Measurements from ENCODE around the gene HDAC4.

DNA sequence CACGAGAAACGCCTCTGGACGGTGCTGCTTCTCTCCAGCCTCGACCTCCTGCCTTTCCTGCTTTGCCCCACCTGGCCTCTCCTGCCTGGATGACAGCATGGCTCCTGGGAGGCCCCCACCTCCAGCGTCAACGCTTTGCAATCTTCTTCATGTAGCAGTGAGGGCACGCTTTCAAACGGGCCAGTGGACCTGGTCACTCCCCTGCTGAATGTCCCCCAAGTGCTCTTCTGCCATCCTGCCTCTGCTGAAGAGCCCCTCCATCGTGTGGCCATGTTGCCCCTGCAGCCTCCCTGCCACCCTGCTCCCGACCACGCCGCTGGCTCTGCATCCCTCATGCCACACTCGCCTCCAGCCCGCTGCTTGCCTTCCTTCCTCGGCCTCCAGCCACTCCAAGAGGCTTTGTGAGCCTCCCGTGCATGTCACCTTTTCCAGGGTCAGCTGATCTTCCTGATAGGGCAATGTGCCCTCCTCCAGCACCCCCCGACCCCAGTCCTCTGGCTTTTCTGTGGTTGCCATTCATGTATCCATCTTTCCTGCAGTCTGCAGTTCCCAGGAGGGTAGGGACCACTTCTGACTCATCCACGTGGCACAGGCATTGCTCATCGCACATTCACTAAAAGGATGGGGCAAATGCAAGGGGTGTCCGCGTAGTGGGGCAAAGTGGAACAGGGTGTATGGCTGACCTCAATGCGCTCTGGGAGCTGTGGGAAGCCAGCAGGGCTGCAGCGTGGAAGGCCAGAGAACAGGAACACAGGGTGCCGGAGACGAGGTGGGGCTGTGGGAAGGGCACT is 284.2 kb downstream of the HDAC4 start:
- TF ChIP-seq, protein P1, sequence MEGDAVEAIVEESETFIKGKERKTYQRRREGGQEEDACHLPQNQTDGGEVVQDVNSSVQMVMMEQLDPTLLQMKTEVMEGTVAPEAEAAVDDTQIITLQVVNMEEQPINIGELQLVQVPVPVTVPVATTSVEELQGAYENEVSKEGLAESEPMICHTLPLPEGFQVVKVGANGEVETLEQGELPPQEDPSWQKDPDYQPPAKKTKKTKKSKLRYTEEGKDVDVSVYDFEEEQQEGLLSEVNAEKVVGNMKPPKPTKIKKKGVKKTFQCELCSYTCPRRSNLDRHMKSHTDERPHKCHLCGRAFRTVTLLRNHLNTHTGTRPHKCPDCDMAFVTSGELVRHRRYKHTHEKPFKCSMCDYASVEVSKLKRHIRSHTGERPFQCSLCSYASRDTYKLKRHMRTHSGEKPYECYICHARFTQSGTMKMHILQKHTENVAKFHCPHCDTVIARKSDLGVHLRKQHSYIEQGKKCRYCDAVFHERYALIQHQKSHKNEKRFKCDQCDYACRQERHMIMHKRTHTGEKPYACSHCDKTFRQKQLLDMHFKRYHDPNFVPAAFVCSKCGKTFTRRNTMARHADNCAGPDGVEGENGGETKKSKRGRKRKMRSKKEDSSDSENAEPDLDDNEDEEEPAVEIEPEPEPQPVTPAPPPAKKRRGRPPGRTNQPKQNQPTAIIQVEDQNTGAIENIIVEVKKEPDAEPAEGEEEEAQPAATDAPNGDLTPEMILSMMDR (IDR thresholded peaks at IDR 0.05) = no peak
- TF ChIP-seq POLR2A (IDR thresholded peaks at IDR 0.05) (no peak), POLR2AphosphoS5 (IDR thresholded peaks at IDR 0.05) (no peak)
